IMR-90 (cell line): ENCODE measurements around the gene KRT1.

Source experiments
- BHLHE40 ChIP-seq: fragments of 150-350 bp; IDR thresholded peaks from 2 replicates; pipeline ENCODE4 v1.6.1; 2016; ENCODE audit warnings: mild to moderate bottlenecking, low read depth, low read length
- CTCF ChIP-seq: conservative IDR thresholded peaks from 2 replicates; pipeline ENCODE4 v1.5.1; 2012; ENCODE audit warnings: mild to moderate bottlenecking, low read depth, low read length, improper control_type of control experiment
- MAZ ChIP-seq: IDR thresholded peaks from 2 replicates; pipeline ENCODE4 v1.6.1; 2012; ENCODE audit warnings: low read depth, mild to moderate bottlenecking, low read length, improper control_type of control experiment, moderate library complexity, borderline replicate concordance
- MXI1 ChIP-seq: IDR thresholded peaks from 2 replicates; pipeline ENCODE4 v1.6.1; 2012; ENCODE audit warnings: low read depth, mild to moderate bottlenecking, low read length, moderate library complexity, borderline replicate concordance
- NFE2L2 ChIP-seq: fragments of 150-350 bp; IDR thresholded peaks from 2 replicates; pipeline ENCODE4 v1.6.1; 2016; ENCODE audit warnings: low read depth, mild to moderate bottlenecking, low read length
- POLR2A ChIP-seq: IDR thresholded peaks from 2 replicates; pipeline ENCODE4 v1.6.1; 2012; ENCODE audit warnings: mild to moderate bottlenecking, low read depth, low read length
- RAD21 ChIP-seq: IDR thresholded peaks from 2 replicates; pipeline ENCODE4 v1.6.1; 2012; ENCODE audit warnings: low read length, improper control_type of control experiment
- RFX5 ChIP-seq: IDR thresholded peaks from 2 replicates; pipeline ENCODE4 v1.8.0; 2012; ENCODE audit warnings: low read depth, mild to moderate bottlenecking, low read length, moderate library complexity
- SMC3 ChIP-seq: fragments of 150-350 bp; IDR thresholded peaks from 2 replicates; pipeline ENCODE4 v1.6.1; 2016; ENCODE audit warnings: low read depth, mild to moderate bottlenecking, antibody characterized with exemption, low read length, moderate library complexity
- USF2 ChIP-seq: fragments of 150-350 bp; IDR thresholded peaks from 2 replicates; pipeline ENCODE4 v1.6.1; 2017; ENCODE audit warnings: mild to moderate bottlenecking, antibody characterized with exemption, low read length, low read depth

- no peak for TF ChIP-seq CTCF
- no peak for TF ChIP-seq NFE2L2
- no peak for TF ChIP-seq RAD21
- TF ChIP-seq SMC3, result no peak
- no peak for TF ChIP-seq USF2
- no peak for TF ChIP-seq RFX5
- no peak for TF ChIP-seq POLR2A
- no peak for TF ChIP-seq BHLHE40
- TF ChIP-seq MXI1, result no peak
- no peak for TF ChIP-seq MAZ
Observed at GRCh38 chr12:52696588-52696987, 16.4 kb upstream of the KRT1 start.
